ENCODE measurements around the gene ATF6.

The ATF6 gene

DNA sequence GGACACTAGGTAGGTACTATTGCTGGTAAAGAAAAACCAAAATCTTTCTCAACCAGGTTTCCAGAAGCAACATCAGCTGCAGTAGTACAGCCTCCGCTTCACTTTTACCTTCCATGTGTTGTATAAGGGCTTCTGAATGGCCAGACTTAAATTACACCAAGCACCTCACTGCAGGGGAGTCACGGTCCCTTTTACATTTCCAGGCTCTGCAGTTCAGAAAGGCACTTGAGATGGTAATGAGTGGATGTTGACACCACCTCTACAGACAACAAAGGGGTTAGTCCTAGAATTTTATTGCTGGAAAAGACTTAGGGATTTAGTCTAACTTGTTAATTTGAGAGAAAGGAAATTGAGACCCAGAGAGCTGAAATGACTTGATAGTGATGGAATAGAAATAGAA is 28.5 kb upstream of the ATF6 start:
- no peak overlapping the region for H3K18ac ChIP-seq (ENCODE audit: low read length)
- H3K27me3 ChIP-seq (ENCODE audit: control insufficient read depth in 3 of 3, insufficient read depth in 3 of 3, low read depth in 1 of 3, low read length in 3 of 3) = peaks cover 0 to 63% (median 0%) of the 10 kb centered on the region in 3 experiments
- H3K4ac ChIP-seq (ENCODE audit: low read length) = no peak overlapping the region
- no peak overlapping the region for H3K23ac ChIP-seq (ENCODE audit: low read depth, low read length, poor library complexity)
- no peak overlapping the region for H4K8ac ChIP-seq (ENCODE audit: low read depth, low read length)
- no CpG with 5 or more reads among the region's 2 CpGs for WGBS, 2 donors (ENCODE audit: extremely low coverage in 2 of 2, insufficient read length in 2 of 2, insufficient replicate concordance in 1 of 2)
- no peaks in the 10 kb centered on the region for H3K4me1 ChIP-seq (ENCODE audit: control insufficient read depth in 2 of 2, insufficient read depth in 1 of 2, low read depth in 1 of 2, low read length in 2 of 2)
- DNase-seq (ENCODE audit: low spot score) = no peak
- H3K27ac ChIP-seq (replicated peaks; ENCODE audit: low read length) = no peak overlapping the region
- H2BK5ac ChIP-seq (ENCODE audit: low read length) = no peak overlapping the region
- H3K4me2 ChIP-seq (ENCODE audit: insufficient read depth, low read length, poor library complexity, severe bottlenecking) = no peak overlapping the region
- H2BK12ac ChIP-seq (ENCODE audit: low read length) = no peak overlapping the region
- no peak overlapping the region for H4K91ac ChIP-seq (ENCODE audit: low read depth, low read length, poor library complexity)
- H2AK5ac ChIP-seq (ENCODE audit: low read depth, low read length) = no peak overlapping the region
- no peaks in the 10 kb centered on the region for H3K9me3 ChIP-seq (replicated peaks in 1 of 2; ENCODE audit: control insufficient read depth in 2 of 2, insufficient read depth in 1 of 2, low read depth in 1 of 2, low read length in 2 of 2)
- no peak overlapping the region for H2BK15ac ChIP-seq (ENCODE audit: low read length)
- H3K79me1 ChIP-seq (ENCODE audit: low read depth, low read length) = no peaks in the 10 kb centered on the region
- H3K36me3 ChIP-seq (replicated peaks in 1 of 2; ENCODE audit: control insufficient read depth in 2 of 2, insufficient read depth in 2 of 2, low read length in 2 of 2) = no peaks in the 10 kb centered on the region
- H3K14ac ChIP-seq (ENCODE audit: low read length) = no peak overlapping the region
- no peak overlapping the region for H3K9ac ChIP-seq (ENCODE audit: low read depth, low read length, poor library complexity)
- no peak overlapping the region for H2BK120ac ChIP-seq (ENCODE audit: low read depth, low read length)
- no peak overlapping the region for H3K4me3 ChIP-seq (ENCODE audit: low read length in 2 of 2)
- H2AFZ ChIP-seq (ENCODE audit: low read length) = no peak overlapping the region

DNA sequence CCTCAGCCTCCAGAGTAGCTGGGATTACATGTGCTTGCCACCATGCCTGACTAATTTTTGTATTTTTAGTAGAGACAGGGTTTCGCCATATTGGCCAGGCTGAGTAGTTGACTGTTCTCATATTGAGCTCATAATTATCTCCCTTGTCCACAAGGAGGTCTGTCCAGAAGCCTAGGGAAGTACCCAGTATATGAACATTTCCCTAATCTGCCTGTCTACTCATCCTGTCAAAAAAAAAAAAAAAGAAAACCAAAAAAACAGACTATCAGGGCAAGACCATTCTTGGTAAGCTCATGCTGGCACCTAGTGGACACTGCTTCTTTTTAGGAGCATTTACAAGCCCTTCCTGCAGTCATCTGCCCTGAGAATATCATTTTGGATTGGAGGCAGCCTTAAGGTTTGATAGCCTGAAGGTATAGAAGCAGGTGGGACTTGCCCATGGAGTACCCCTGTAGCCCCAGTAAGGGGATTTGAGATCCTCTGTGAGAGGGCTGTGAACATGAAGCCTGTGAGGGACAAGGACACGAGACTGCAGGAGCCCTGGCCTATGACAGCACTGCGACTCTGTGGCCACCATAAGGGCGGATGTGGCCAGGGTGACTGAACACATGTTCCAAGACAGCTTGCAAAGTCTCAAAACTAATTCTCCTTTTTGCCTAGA is 27.4 kb upstream of the ATF6 start:
- H3K14ac ChIP-seq (ENCODE audit: low read length) = no peak overlapping the region
- H2BK5ac ChIP-seq (ENCODE audit: low read length) = no peak overlapping the region
- no peak overlapping the region for H2AFZ ChIP-seq (ENCODE audit: low read length)
- no CpG with 5 or more reads among the region's 4 CpGs for WGBS, 2 donors (ENCODE audit: extremely low coverage in 2 of 2, insufficient read length in 2 of 2, insufficient replicate concordance in 1 of 2)
- no peak overlapping the region for H3K4ac ChIP-seq (ENCODE audit: low read length)
- H3K79me1 ChIP-seq (ENCODE audit: low read depth, low read length) = no peaks in the 10 kb centered on the region
- no peak overlapping the region for H4K91ac ChIP-seq (ENCODE audit: low read depth, low read length, poor library complexity)
- H3K9ac ChIP-seq (ENCODE audit: low read depth, low read length, poor library complexity) = no peak overlapping the region
- H2AK5ac ChIP-seq (ENCODE audit: low read depth, low read length) = no peak overlapping the region
- H2BK15ac ChIP-seq (ENCODE audit: low read length) = no peak overlapping the region
- peaks cover 0 to 6% of the 10 kb centered on the region in 2 donors for H3K4me1 ChIP-seq (ENCODE audit: control insufficient read depth in 2 of 2, insufficient read depth in 1 of 2, low read depth in 1 of 2, low read length in 2 of 2)
- no peak overlapping the region for H2BK120ac ChIP-seq (ENCODE audit: low read depth, low read length)
- no peaks in the 10 kb centered on the region for H3K9me3 ChIP-seq (replicated peaks in 1 of 2; ENCODE audit: control insufficient read depth in 2 of 2, insufficient read depth in 1 of 2, low read depth in 1 of 2, low read length in 2 of 2)
- no peak overlapping the region for H3K27ac ChIP-seq (replicated peaks; ENCODE audit: low read length)
- H3K27me3 ChIP-seq (ENCODE audit: control insufficient read depth in 3 of 3, insufficient read depth in 3 of 3, low read depth in 1 of 3, low read length in 3 of 3) = peaks cover 0 to 59% (median 0%) of the 10 kb centered on the region in 3 experiments
- DNase-seq (ENCODE audit: low spot score) = no peak
- H3K36me3 ChIP-seq (replicated peaks in 1 of 2; ENCODE audit: control insufficient read depth in 2 of 2, insufficient read depth in 2 of 2, low read length in 2 of 2) = no peaks in the 10 kb centered on the region
- H3K4me2 ChIP-seq (ENCODE audit: insufficient read depth, low read length, poor library complexity, severe bottlenecking) = no peak overlapping the region
- H4K8ac ChIP-seq (ENCODE audit: low read depth, low read length) = no peak overlapping the region
- no peak overlapping the region for H2BK12ac ChIP-seq (ENCODE audit: low read length)
- H3K4me3 ChIP-seq (ENCODE audit: low read length in 2 of 2) = no peak overlapping the region
- no peak overlapping the region for H3K18ac ChIP-seq (ENCODE audit: low read length)
- no peak overlapping the region for H3K23ac ChIP-seq (ENCODE audit: low read depth, low read length, poor library complexity)

DNA sequence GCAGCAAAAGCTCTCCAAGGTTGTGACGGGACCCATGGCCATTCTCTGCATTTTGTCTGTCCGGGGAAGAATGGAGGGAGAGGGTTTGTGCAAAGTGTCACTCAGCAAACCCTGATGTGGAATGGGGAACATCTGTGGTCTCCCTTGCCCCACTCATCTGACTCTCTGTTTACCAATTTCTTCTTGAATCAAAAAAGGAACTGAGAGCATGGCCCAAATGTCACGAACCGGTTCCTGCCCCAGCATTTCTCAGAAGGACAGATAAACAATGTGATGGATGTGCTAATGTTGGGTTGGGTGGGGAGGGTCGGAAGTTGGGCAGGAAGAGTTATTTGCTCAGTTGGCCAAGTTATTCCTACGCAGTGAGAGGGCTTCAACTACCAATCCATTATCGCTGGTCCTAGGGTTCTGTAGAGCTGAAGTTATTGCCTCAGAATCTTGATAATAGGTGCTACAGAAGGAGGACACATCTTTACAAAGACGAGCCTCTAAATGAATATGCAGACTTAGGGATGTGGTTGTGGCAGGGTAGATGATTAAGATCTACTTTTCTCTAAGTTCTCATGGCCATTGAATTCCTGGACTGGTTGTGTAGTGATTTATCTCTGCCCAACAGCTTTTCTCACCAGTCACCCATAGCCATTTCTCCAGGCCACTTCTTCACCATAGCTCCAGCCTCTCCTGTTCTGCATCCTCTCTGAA is 26.1 kb upstream of the ATF6 start:
- no peaks in the 10 kb centered on the region for H3K36me3 ChIP-seq (replicated peaks in 1 of 2; ENCODE audit: control insufficient read depth in 2 of 2, insufficient read depth in 2 of 2, low read length in 2 of 2)
- H3K23ac ChIP-seq (ENCODE audit: low read depth, low read length, poor library complexity) = no peak overlapping the region
- H3K9me3 ChIP-seq (replicated peaks in 1 of 2; ENCODE audit: control insufficient read depth in 2 of 2, insufficient read depth in 1 of 2, low read depth in 1 of 2, low read length in 2 of 2) = no peaks in the 10 kb centered on the region
- H2BK15ac ChIP-seq (ENCODE audit: low read length) = no peak overlapping the region
- H2AK5ac ChIP-seq (ENCODE audit: low read depth, low read length) = no peak overlapping the region
- H3K27me3 ChIP-seq (ENCODE audit: control insufficient read depth in 3 of 3, insufficient read depth in 3 of 3, low read depth in 1 of 3, low read length in 3 of 3) = peaks cover 0 to 60% (median 0%) of the 10 kb centered on the region in 3 experiments
- H2BK12ac ChIP-seq (ENCODE audit: low read length) = no peak overlapping the region
- WGBS, 2 donors (ENCODE audit: extremely low coverage in 2 of 2, insufficient read length in 2 of 2, insufficient replicate concordance in 1 of 2) = no CpG with 5 or more reads among the region's 8 CpGs
- no peaks in the 10 kb centered on the region for H3K79me1 ChIP-seq (ENCODE audit: low read depth, low read length)
- no peak overlapping the region for H3K4me2 ChIP-seq (ENCODE audit: insufficient read depth, low read length, poor library complexity, severe bottlenecking)
- H2BK5ac ChIP-seq (ENCODE audit: low read length) = no peak overlapping the region
- no peak overlapping the region for H3K14ac ChIP-seq (ENCODE audit: low read length)
- no peak overlapping the region for H3K4me3 ChIP-seq (ENCODE audit: low read length in 2 of 2)
- H3K27ac ChIP-seq (replicated peaks; ENCODE audit: low read length) = no peak overlapping the region
- H3K18ac ChIP-seq (ENCODE audit: low read length) = no peak overlapping the region
- H3K4me1 ChIP-seq (ENCODE audit: control insufficient read depth in 2 of 2, insufficient read depth in 1 of 2, low read depth in 1 of 2, low read length in 2 of 2) = peaks cover 0 to 9% of the 10 kb centered on the region in 2 donors
- no peak overlapping the region for H2AFZ ChIP-seq (ENCODE audit: low read length)
- no peak for DNase-seq (ENCODE audit: low spot score)
- H2BK120ac ChIP-seq (ENCODE audit: low read depth, low read length) = no peak overlapping the region
- no peak overlapping the region for H4K8ac ChIP-seq (ENCODE audit: low read depth, low read length)
- H3K4ac ChIP-seq (ENCODE audit: low read length) = no peak overlapping the region
- H4K91ac ChIP-seq (ENCODE audit: low read depth, low read length, poor library complexity) = no peak overlapping the region
- H3K9ac ChIP-seq (ENCODE audit: low read depth, low read length, poor library complexity) = no peak overlapping the region

DNA sequence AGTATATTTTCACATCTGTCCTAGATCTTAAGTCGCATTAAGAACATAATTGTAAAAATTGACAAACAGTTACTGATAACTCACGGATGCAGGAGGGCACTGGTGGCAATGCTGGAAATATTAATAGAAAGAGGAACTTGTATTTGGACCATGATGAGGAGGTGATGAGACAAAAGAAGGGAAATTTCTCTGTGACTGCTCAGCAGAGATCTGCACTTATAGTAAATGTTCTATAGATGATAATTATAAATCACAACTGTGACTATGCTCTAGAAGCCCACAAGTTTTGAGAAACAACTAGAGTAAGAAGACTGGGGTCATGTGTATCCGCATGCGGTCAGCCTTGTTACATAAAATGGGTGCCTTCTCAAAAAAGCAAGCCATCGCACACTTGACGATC is 25.2 kb upstream of the ATF6 start:
- no peak overlapping the region for H2BK12ac ChIP-seq (ENCODE audit: low read length)
- no peak overlapping the region for H3K18ac ChIP-seq (ENCODE audit: low read length)
- no peaks in the 10 kb centered on the region for H3K36me3 ChIP-seq (replicated peaks in 1 of 2; ENCODE audit: control insufficient read depth in 2 of 2, insufficient read depth in 2 of 2, low read length in 2 of 2)
- H3K27me3 ChIP-seq (ENCODE audit: control insufficient read depth in 3 of 3, insufficient read depth in 3 of 3, low read depth in 1 of 3, low read length in 3 of 3) = peaks cover 0 to 55% (median 0%) of the 10 kb centered on the region in 3 experiments
- H3K9ac ChIP-seq (ENCODE audit: low read depth, low read length, poor library complexity) = no peak overlapping the region
- no peak overlapping the region for H2AK5ac ChIP-seq (ENCODE audit: low read depth, low read length)
- H2AFZ ChIP-seq (ENCODE audit: low read length) = no peak overlapping the region
- H3K4me2 ChIP-seq (ENCODE audit: insufficient read depth, low read length, poor library complexity, severe bottlenecking) = no peak overlapping the region
- H2BK120ac ChIP-seq (ENCODE audit: low read depth, low read length) = no peak overlapping the region
- no peak overlapping the region for H3K23ac ChIP-seq (ENCODE audit: low read depth, low read length, poor library complexity)
- no peak overlapping the region for H3K4me3 ChIP-seq (ENCODE audit: low read length in 2 of 2)
- no peak for DNase-seq (ENCODE audit: low spot score)
- H3K79me1 ChIP-seq (ENCODE audit: low read depth, low read length) = no peaks in the 10 kb centered on the region
- peaks cover 0 to 9% of the 10 kb centered on the region in 2 donors for H3K4me1 ChIP-seq (ENCODE audit: control insufficient read depth in 2 of 2, insufficient read depth in 1 of 2, low read depth in 1 of 2, low read length in 2 of 2)
- no peak overlapping the region for H3K27ac ChIP-seq (replicated peaks; ENCODE audit: low read length)
- no peak overlapping the region for H3K4ac ChIP-seq (ENCODE audit: low read length)
- H4K91ac ChIP-seq (ENCODE audit: low read depth, low read length, poor library complexity) = no peak overlapping the region
- whole genome bisulfite sequencing, 2 donors (ENCODE audit: extremely low coverage in 2 of 2, insufficient read length in 2 of 2, insufficient replicate concordance in 1 of 2) = no CpG with 5 or more reads among the region's 6 CpGs
- no peaks in the 10 kb centered on the region for H3K9me3 ChIP-seq (replicated peaks in 1 of 2; ENCODE audit: control insufficient read depth in 2 of 2, insufficient read depth in 1 of 2, low read depth in 1 of 2, low read length in 2 of 2)
- H2BK5ac ChIP-seq (ENCODE audit: low read length) = no peak overlapping the region
- no peak overlapping the region for H2BK15ac ChIP-seq (ENCODE audit: low read length)
- no peak overlapping the region for H3K14ac ChIP-seq (ENCODE audit: low read length)
- H4K8ac ChIP-seq (ENCODE audit: low read depth, low read length) = no peak overlapping the region

All from neuronal stem cell (in vitro differentiated cells).